ENCODE measurements around the gene ZNF91.
"Not testable (repeated sequence)": the region's sequence is repeated elsewhere in the genome, so short reads cannot be mapped to it uniquely, and the experiment has no call there.

ZNF91 gene

GRCh38 chr19:23318941-23319340 lies 76.3 kb downstream of the ZNF91 start:
- not testable (repeated sequence) for DNase-seq (ENCODE audit: low read depth)

DNA sequence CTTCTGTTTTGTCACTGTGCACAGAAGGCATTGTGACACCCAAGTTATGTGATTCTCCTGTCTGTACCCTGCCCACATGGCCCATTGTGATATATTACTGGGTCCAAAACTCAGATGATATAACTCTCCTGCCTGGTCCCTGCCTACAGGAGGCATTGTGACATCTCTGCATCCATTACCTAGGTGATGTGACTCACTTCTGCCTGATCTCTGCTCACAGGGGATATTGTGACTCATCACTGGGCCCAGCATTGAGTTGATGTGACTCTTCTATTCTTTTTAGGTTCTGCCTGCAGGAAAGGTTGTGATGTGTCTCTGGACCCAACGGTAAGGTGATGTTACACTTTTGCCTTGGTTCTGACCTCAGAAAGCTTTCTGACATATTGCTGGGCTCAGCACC lies 77.1 kb downstream of the ZNF91 start:
- DNase-seq (ENCODE audit: low read depth): no peak

DNA sequence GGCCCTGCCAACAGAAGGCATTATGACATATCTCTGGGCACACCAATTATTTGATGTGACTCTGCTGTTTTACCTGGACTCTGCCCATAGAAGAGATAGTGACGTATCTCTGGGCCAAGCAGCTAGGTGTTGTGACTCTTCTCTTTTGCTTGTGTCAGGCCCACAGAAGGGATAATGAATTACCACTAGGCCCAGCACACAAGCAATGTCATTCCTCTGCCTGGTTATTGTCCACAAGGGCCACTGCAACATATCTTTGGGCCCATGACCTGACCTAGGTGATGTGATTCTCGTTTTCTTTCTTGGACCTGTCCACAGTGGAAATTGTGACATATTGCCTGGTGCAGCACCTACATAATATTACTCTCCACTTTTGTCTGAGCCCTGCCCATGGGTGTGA lies 80.0 kb downstream of the ZNF91 start:
- DNase-seq (ENCODE audit: low read depth): no peak

DNA sequence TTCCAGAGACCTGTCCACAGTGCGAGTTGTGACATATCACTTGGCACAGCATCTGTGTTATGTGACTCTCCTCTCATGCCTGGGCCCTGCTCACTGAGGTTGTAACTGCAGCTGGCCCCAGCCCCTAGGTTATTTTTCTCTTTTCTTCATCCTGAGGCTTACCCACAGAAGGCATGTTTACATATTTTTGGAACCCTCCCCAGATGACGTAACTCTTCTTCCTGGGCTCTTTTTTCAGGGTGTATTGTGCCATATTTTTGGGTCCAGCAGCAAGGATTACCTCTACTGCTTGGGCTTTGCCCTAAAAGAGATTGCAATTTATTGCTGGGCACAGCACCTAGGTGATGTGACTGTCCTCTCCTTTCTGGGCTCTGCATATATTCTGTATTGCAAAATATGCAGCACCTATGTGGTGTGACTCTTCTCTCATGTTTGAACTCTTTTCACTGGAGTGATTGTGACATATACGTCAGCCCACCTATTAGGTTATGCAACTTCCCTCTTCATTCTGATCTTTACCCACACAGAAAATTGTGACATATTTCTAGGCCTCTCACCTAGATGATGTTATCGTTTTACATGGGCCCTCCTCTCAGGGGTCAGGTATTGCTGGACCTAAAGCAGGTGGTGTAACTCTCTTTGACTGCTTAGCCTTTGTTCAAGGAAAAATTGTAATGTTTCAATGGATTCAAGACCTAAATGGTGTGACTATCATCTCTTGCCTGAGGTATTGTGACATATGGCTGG lies 80.6 kb downstream of the ZNF91 start:
- DNase-seq (ENCODE audit: low read depth): no peak

GRCh38 chr19:23313196-23313595 lies 82.1 kb downstream of the ZNF91 start:
- no peak for DNase-seq (ENCODE audit: low read depth)

DNA sequence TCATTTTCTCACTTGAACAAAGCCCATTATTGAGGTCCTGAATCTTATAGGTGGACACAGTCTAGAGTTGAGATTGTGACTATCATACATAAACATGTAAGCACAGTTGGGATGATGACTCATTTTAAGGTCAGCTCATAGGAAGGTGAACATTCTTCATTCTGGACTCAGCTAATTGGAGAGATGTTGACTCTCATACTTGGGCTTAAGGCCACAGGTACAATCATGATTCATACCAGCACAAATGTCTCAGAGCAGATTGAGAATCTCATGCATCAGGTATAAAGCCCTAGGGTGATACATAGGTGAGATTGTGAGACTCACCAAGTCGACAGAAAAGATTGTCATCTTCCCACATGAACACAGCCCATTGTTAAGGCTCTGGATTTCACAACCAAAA lies 82.8 kb downstream of the ZNF91 start:
- DNase-seq (ENCODE audit: low read depth): no peak

DNA sequence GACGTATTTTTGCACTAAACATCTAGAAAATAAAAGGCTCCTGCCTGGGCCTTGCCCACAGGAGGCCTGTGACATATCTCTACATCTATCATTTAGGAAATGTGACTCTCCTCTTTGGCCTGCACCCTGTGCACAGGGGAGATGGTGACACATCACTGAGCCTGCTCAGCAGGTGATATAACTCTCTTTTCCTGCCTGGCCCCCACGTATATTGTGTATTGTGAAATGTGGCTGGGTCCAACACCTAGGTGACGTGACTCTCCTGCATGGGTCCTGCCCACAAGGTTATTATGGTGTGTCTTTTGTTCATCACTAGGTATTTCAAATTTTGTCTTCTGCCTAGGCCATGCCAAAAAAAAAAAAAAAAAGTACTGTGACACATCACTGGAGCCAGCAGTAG lies 83.7 kb downstream of the ZNF91 start:
- no peak for DNase-seq (ENCODE audit: low read depth)

DNA sequence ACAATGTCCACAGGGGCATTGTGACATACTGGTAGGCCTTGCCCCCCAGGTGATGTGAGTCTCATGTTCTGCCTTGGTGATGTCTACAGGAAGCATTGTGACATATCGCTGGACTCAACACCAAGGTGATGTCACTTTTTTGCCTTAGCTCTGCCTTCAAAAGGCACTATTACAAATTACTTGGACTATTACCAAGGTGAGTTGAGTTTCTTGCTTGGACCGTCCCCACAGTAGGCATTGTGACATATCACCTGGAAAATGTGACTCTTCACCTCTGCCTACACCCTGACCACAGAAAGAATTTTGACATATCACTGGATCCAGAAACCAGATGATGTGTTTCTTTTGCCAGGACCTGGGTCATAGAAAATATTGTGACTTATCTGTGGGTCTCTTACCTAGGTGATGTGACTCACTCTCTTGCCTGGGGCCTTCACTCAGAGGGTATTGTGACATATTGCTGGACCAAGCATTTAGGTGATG lies 84.5 kb downstream of the ZNF91 start:
- DNase-seq (ENCODE audit: low read depth): no peak

DNA sequence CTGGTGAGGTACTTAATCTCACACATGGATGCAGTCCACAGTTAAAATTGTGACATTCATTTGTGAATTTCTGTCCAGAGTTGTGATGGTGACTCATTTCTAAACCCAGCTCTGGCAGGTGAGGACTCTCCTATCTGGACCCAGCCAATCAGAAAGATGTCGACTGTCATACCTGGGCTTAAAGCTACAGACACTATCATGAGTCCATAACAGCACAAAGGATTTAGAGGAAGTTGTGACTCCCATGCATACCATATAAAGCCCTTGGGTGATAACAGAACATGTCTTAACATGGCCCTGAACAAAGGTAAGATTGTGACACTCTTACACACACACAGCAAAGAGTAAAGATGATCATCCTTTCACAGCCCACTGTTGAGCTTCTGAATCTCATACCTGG lies 85.3 kb downstream of the ZNF91 start:
- DNase-seq (ENCODE audit: low read depth): no peak

DNA sequence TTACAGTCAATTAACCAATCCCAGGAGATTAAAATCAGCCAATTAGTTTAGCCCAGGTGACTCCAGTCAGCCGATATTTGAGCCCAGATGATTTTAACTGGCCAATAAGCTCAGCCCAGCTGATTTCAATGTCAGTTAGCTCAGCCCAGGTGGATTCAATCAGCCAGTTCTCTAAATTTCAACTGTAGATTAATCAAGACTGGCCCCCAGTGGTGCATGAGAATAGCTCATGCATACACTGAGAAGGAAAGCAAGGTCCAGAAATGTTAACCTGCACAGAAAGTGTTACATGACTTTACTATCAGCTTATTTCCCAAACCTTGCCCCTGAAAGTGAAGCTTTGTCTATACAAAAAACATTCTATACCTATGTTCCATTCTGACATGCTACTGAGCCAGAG lies 89.7 kb downstream of the ZNF91 start:
- DNase-seq (ENCODE audit: low read depth): no peak

- DNase-seq (ENCODE audit: low read depth): no peak
Measured at GRCh38 chr19:23304238-23304637, 91.0 kb downstream of the ZNF91 start.

GRCh38 chr19:23294141-23294540 lies 101.1 kb downstream of the ZNF91 start:
- no peak for DNase-seq (ENCODE audit: low read depth)

GRCh38 chr19:23289966-23290365 lies 105.3 kb downstream of the ZNF91 start:
- not testable (repeated sequence) for DNase-seq (ENCODE audit: low read depth)

Measured in stimulated activated CD8-positive, alpha-beta memory T cell treated with anti-CD3 and anti-CD28 coated beads, Interleukin-4, amount 100 ng/mL, for 24 hours (primary cell).